B cell (primary cell): ENCODE data around the gene TNFAIP8L3. TPM values are rescaled to one million over a fixed set of nuclear protein-coding genes. Genes with fewer than 3 reads are reported as not detected.

Experiments used
- ATAC-seq: fragments of 200-7000 bp; cut with Tn5 transposase; one replicate; pipeline ENCODE4 v1.10.0; 2021; ENCODE audit warnings: low read depth, mild to moderate bottlenecking, moderate number of reproducible peaks, moderate library complexity
- CTCF ChIA-PET: fragments of 350-600 bp; sonication (Branson Sonifier 250); formaldehyde crosslinking; loops from one replicate; lab custom pipeline; 2021; ENCODE audit warnings: antibody characterized with exemption, inconsistent platforms; lab: Charles Lee
- POLR2A ChIA-PET: fragments of 350-600 bp; sonication (Branson Sonifier 250); formaldehyde crosslinking; loops from one replicate; lab custom pipeline; 2021; ENCODE audit warnings: antibody characterized with exemption; lab: Charles Lee
- DNase-seq: peaks from one replicate; pipeline ENCODE4 v3.0.0; 2013
- H2AFZ ChIP-seq: 2 replicates; pipeline ENCODE4 v1.6.1; 2012; ENCODE audit warnings: mild to moderate bottlenecking, low read depth, low read length; ENCODE audit not compliant: insufficient read depth, poor library complexity, severe bottlenecking
- H3K27ac ChIP-seq, 2 donors: 1 replicate in 1 of 2; 2 replicates in 1 of 2; pipeline ENCODE4 v1.5.1; 2012 to 2013; ENCODE audit warnings: low read length in 2 of 2, mild to moderate bottlenecking in 2 of 2, moderate library complexity in 1 of 2
- H3K27me3 ChIP-seq, 4 experiments: fragments of 200-600 bp in 1 of 4; sonication (generic) in 1 of 4; replicated peaks in 1 of 4; 1 replicate in 2 of 4; 2 replicates in 2 of 4; pipeline versions ENCODE4 v1.6.1 to v1.7.0; 2013 to 2016; ENCODE audit warnings: low read length in 3 of 4, mild to moderate bottlenecking in 2 of 4, mixed read lengths in 1 of 4, moderate library complexity in 1 of 4; ENCODE audit not compliant: insufficient read depth in 4 of 4, control insufficient read depth in 3 of 4; ENCODE audit errors: control extremely low read depth in 1 of 4
- H3K36me3 ChIP-seq, 2 experiments: replicated peaks in 1 of 2; 1 replicate in 1 of 2; 2 replicates in 1 of 2; pipeline versions ENCODE4 v1.6.1 to v1.7.1; 2013; ENCODE audit warnings: low read length in 1 of 2; ENCODE audit not compliant: insufficient read depth in 2 of 2, control insufficient read depth in 1 of 2; ENCODE audit errors: control extremely low read depth in 1 of 2, extremely low read depth in 1 of 2
- H3K4me1 ChIP-seq, 2 donors: fragments of 200-600 bp in 1 of 2; sonication (generic) in 1 of 2; 1 replicate in 1 of 2; 2 replicates in 1 of 2; pipeline versions ENCODE4 v1.5.1 to v1.6.1; 2013 to 2017; ENCODE audit warnings: low read length in 2 of 2; ENCODE audit not compliant: control insufficient read depth in 2 of 2, insufficient read depth in 2 of 2
- H3K4me2 ChIP-seq: replicated peaks from 2 replicates; pipeline ENCODE3; 2012; ENCODE audit warnings: mild to moderate bottlenecking, low read depth, low read length; ENCODE audit not compliant: poor library complexity, severe bottlenecking
- H3K4me3 ChIP-seq, 5 experiments: fragments of 200-600 bp in 1 of 5; sonication (generic) in 1 of 5; 1 replicate in 3 of 5; 2 replicates in 2 of 5; pipeline versions ENCODE4 v1.5.1 to v1.7.0; 2011 to 2016; ENCODE audit warnings: low read length in 4 of 5, mild to moderate bottlenecking in 4 of 5, low read depth in 2 of 5, control low read depth in 1 of 5, moderate library complexity in 1 of 5; ENCODE audit not compliant: insufficient read depth in 1 of 5; ENCODE audit errors: control extremely low read depth in 1 of 5, extremely low read depth in 1 of 5
- H3K79me2 ChIP-seq: fragments of 200-600 bp; sonication (generic); one replicate; pipeline ENCODE4 v1.6.0; 2016; ENCODE audit warnings: low read length; ENCODE audit not compliant: control insufficient read depth, insufficient read depth
- H3K9ac ChIP-seq: fragments of 200-600 bp; sonication (generic); 2 replicates; pipeline ENCODE4 v1.6.1; 2017; ENCODE audit warnings: mild to moderate bottlenecking, low read length, moderate library complexity
- H3K9me3 ChIP-seq, 3 donors: one replicate each; pipeline versions ENCODE4 v1.6.1 to v1.7.1; 2013; ENCODE audit warnings: low read length in 2 of 3; ENCODE audit not compliant: control insufficient read depth in 2 of 3, insufficient read depth in 1 of 3; ENCODE audit errors: control extremely low read depth in 1 of 3
- H4K20me1 ChIP-seq: 2 replicates; pipeline ENCODE4 v1.6.0; 2012; ENCODE audit warnings: mild to moderate bottlenecking, low read length; ENCODE audit not compliant: insufficient read depth, control insufficient read depth, poor library complexity, severe bottlenecking
- H3K27ac Mint-ChIP-seq: one replicate; pipeline ENCODE4 v1.8.0; 2021; ENCODE audit warnings: mixed read lengths
- H3K27me3 Mint-ChIP-seq: one replicate; pipeline ENCODE4 v1.8.0; 2021; ENCODE audit warnings: mixed read lengths
- H3K4me1 Mint-ChIP-seq: one replicate; pipeline ENCODE4 v1.8.0; 2021; ENCODE audit warnings: mixed read lengths
- H3K4me3 Mint-ChIP-seq: one replicate; pipeline ENCODE4 v1.8.0; 2021; ENCODE audit warnings: mixed read lengths
- H3K9me3 Mint-ChIP-seq: one replicate; pipeline ENCODE4 v1.8.0; 2022; ENCODE audit warnings: mixed read lengths; ENCODE audit not compliant: insufficient read depth
- EZH2 ChIP-seq: IDR thresholded peaks from 2 replicates; pipeline ENCODE4 v1.6.1; 2012; ENCODE audit warnings: borderline replicate concordance, low read depth, mild to moderate bottlenecking, moderate library complexity, low read length; ENCODE audit not compliant: insufficient read depth, poor library complexity, severe bottlenecking
- WGBS: methylation state at CpG from one replicate; pipeline ENCODE4 v1.1.5; 2013; ENCODE audit warnings: missing lambda C conversion rate; ENCODE audit not compliant: insufficient coverage; 5-methylcytosine and 5-hydroxymethylcytosine counted together
- intact Hi-C: fragments of 100-400 bp; cut with micrococcal nuclease; formaldehyde crosslinking; loops from one replicate; pipeline ENCODE4 v1.10.0; 2022
- polyA plus RNA-seq: library from polyadenylated mRNA; depleted of rRNA; stranded (reverse); fragments of >200 nt; gene quantifications from 2 replicates; pipeline ENCODE4 v1.2.3, GENCODE V29; 2012
- total RNA-seq, 2 donors: library from RNA; stranded (reverse); fragments of 120-200 nt in 1 of 2; gene quantifications; 1 replicate in 1 of 2; 2 replicates in 1 of 2; pipeline versions ENCODE4 v1.2.3 to v1.2.4, GENCODE V29; 2013 to 2022
- TF ChIP-seq, protein P1 (sequence below): fragments of 200-600 bp; IDR thresholded peaks from one replicate; pipeline ENCODE4 v1.8.0; 2022; ENCODE audit warnings: antibody characterized with exemption, mild to moderate bottlenecking

Gene TNFAIP8L3
- total and polyA plus RNA-seq, 2 donors (not counting 1 experiment from before 2014, with no cell fraction given): not detected

DNA sequence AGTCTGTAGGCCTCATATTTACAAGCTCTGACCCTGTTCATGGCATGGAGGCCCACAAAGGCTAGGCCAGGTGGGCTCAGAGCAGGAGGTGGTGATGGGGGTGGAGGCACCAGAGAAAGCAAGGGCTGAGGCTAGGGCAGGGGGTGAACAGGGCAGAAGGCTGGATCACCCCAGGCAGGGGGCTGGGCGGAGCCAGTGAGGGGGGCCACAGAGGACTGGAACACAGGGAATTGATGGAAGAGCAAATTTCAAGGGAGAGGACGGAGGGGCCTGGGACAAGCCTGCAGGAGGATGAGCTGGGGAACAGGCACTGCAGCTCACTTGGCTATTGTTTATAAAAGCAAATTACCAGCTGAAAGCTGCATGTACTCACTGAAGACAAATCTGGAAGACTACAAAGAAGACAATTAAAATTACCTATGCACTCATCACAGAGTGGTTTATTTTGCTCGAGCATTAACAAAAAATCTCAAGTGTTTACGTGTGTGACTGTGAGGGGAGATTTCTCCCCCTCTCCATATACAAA lies 11.0 kb downstream of the TNFAIP8L3 start:
- no peak overlapping the region for H3K27ac ChIP-seq
- ChIA-PET POLR2A (no interaction called here), CTCF (no interaction called here)
- ATAC-seq (no peak), DNase-seq (no peak)
- H4K20me1 ChIP-seq: no peaks in the 10 kb centered on the region
- H3K4me2 ChIP-seq: no peak overlapping the region
- peaks cover 0 to 6% (median 0%) of the 10 kb centered on the region in 4 experiments for H3K27me3 ChIP-seq
- Mint-ChIP-seq H3K4me1 (no peaks in the 10 kb centered on the region), H3K27me3 (peaks cover 7% of the 10 kb centered on the region), H3K4me3 (no peak overlapping the region), H3K27ac (no peak overlapping the region), H3K9me3 (no peaks in the 10 kb centered on the region)
- H3K79me2 ChIP-seq: no peaks in the 10 kb centered on the region
- no peak overlapping the region for H2AFZ ChIP-seq
- no peaks in the 10 kb centered on the region for H3K36me3 ChIP-seq
- intact Hi-C loops: no loop called here
- TF ChIP-seq, protein P1, sequence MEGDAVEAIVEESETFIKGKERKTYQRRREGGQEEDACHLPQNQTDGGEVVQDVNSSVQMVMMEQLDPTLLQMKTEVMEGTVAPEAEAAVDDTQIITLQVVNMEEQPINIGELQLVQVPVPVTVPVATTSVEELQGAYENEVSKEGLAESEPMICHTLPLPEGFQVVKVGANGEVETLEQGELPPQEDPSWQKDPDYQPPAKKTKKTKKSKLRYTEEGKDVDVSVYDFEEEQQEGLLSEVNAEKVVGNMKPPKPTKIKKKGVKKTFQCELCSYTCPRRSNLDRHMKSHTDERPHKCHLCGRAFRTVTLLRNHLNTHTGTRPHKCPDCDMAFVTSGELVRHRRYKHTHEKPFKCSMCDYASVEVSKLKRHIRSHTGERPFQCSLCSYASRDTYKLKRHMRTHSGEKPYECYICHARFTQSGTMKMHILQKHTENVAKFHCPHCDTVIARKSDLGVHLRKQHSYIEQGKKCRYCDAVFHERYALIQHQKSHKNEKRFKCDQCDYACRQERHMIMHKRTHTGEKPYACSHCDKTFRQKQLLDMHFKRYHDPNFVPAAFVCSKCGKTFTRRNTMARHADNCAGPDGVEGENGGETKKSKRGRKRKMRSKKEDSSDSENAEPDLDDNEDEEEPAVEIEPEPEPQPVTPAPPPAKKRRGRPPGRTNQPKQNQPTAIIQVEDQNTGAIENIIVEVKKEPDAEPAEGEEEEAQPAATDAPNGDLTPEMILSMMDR: no peak
- TF ChIP-seq EZH2: no peak
- H3K9ac ChIP-seq: no peak overlapping the region
- H3K9me3 ChIP-seq: no peaks in the 10 kb centered on the region
- no peak overlapping the region for H3K4me3 ChIP-seq
- H3K4me1 ChIP-seq: no peaks in the 10 kb centered on the region
- WGBS: 92% methylated on average over 2 of the region's 4 CpGs

DNA sequence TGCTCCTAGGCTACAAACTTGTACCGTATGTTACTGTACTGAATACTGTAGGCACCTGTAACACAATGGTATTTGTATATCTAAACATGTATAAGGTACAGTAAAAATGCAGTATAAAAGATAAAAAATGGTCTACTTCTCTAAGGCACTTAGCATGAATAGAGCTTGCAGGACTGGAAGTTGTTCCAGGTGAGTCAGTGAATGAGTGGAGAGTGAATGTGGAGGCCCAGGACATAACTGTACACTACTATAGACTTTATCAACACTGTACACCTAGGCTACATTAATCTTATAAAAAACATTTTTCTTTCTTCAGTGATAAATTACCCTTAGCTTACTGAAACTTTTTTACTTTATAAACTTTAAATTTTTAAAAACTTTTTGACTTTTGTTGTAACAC lies 12.5 kb downstream of the TNFAIP8L3 start:
- H3K4me1 ChIP-seq: peaks cover 0 to 8% of the 10 kb centered on the region in 2 donors
- no peak overlapping the region for H3K4me2 ChIP-seq
- no peaks in the 10 kb centered on the region for H3K36me3 ChIP-seq
- H3K4me3 ChIP-seq: no peak overlapping the region
- ChIA-PET POLR2A (no interaction called here), CTCF (no interaction called here)
- H3K27me3 ChIP-seq: no peaks in the 10 kb centered on the region
- ATAC-seq (no peak), DNase-seq (no peak)
- Mint-ChIP-seq H3K9me3 (no peaks in the 10 kb centered on the region), H3K4me3 (no peak overlapping the region), H3K27me3 (peaks cover 2% of the 10 kb centered on the region), H3K27ac (no peak overlapping the region), H3K4me1 (peaks cover 7% of the 10 kb centered on the region)
- no peak overlapping the region for H3K9ac ChIP-seq
- TF ChIP-seq, protein P1: no peak
- no peak for TF ChIP-seq EZH2
- no peaks in the 10 kb centered on the region for H4K20me1 ChIP-seq
- intact Hi-C loops: no loop called here
- WGBS: no CpG with 5 or more reads among the region's 1 CpG
- H3K9me3 ChIP-seq: no peaks in the 10 kb centered on the region
- H2AFZ ChIP-seq: no peak overlapping the region
- no peaks in the 10 kb centered on the region for H3K79me2 ChIP-seq
- no peak overlapping the region for H3K27ac ChIP-seq
